Mesendoderm (in vitro differentiated cells): ENCODE results near the gene MT1X.

Experiments used
- DNase-seq: peaks from one replicate; pipeline ENCODE4 v3.0.0; 2013
- H2AK5ac ChIP-seq: 2 replicates; pipeline ENCODE4 v1.6.1; 2013; ENCODE audit warnings: low read length, inconsistent platforms
- H2BK120ac ChIP-seq: 2 replicates; pipeline ENCODE4 v1.6.1; 2013; ENCODE audit warnings: low read depth, mild to moderate bottlenecking, low read length, moderate library complexity, mixed read lengths
- H2BK15ac ChIP-seq: replicated peaks from 2 replicates; pipeline ENCODE4 v1.6.1; 2013; ENCODE audit warnings: low read depth, mild to moderate bottlenecking, moderate library complexity
- H2BK5ac ChIP-seq: 2 replicates; pipeline ENCODE4 v1.6.1; 2013; ENCODE audit warnings: low read length, inconsistent platforms
- H3K18ac ChIP-seq: 2 replicates; pipeline ENCODE4 v1.6.1; 2013; ENCODE audit warnings: mild to moderate bottlenecking, low read length, mixed read lengths
- H3K23ac ChIP-seq: one replicate; pipeline ENCODE4 v1.6.1; 2013; ENCODE audit warnings: low read length
- H3K27ac ChIP-seq: 2 replicates; pipeline ENCODE4 v1.5.1; 2013; ENCODE audit warnings: low read depth, mild to moderate bottlenecking, inconsistent platforms, low read length, moderate library complexity
- H3K27me3 ChIP-seq: 2 replicates; pipeline ENCODE4 v1.6.1; 2013; ENCODE audit warnings: low read length, control low read depth, mild to moderate bottlenecking, inconsistent platforms; ENCODE audit not compliant: insufficient read depth, poor library complexity
- H3K36me3 ChIP-seq: 2 replicates; pipeline ENCODE4 v1.6.1; 2013; ENCODE audit warnings: low read length, inconsistent platforms; ENCODE audit not compliant: control insufficient read depth, insufficient read depth
- H3K4ac ChIP-seq: one replicate; pipeline ENCODE4 v1.6.1; 2013; ENCODE audit warnings: low read depth, mild to moderate bottlenecking, low read length, moderate library complexity
- H3K4me1 ChIP-seq: 2 replicates; pipeline ENCODE4 v1.6.1; 2013; ENCODE audit warnings: low read depth, low read length, inconsistent platforms; ENCODE audit not compliant: control insufficient read depth
- H3K4me2 ChIP-seq: 2 replicates; pipeline ENCODE4 v1.6.1; 2013; ENCODE audit warnings: low read length
- H3K4me3 ChIP-seq: 2 replicates; pipeline ENCODE4 v1.5.1; 2013; ENCODE audit warnings: mild to moderate bottlenecking, low read length
- H3K56ac ChIP-seq: one replicate; pipeline ENCODE4 v1.6.1; 2013; ENCODE audit warnings: low read length
- H3K79me1 ChIP-seq: 2 replicates; pipeline ENCODE4 v1.6.1; 2013; ENCODE audit warnings: low read length, inconsistent platforms
- H3K79me2 ChIP-seq: 2 replicates; pipeline ENCODE4 v1.6.1; 2013; ENCODE audit warnings: mild to moderate bottlenecking, low read length; ENCODE audit not compliant: control insufficient read depth, insufficient read depth
- H3K9ac ChIP-seq: 2 replicates; pipeline ENCODE4 v1.6.1; 2013; ENCODE audit warnings: low read length, inconsistent platforms
- H4K5ac ChIP-seq: one replicate; pipeline ENCODE4 v1.6.1; 2013; ENCODE audit warnings: low read length
- H4K8ac ChIP-seq: one replicate; pipeline ENCODE4 v1.6.1; 2013; ENCODE audit warnings: low read depth, mild to moderate bottlenecking, control low read depth, low read length, moderate library complexity
- WGBS: extraction: QIAGEN DNeasy Blood & Tissue Kit; methylation state at CpG from one replicate; pipeline ENCODE4 v1.1.7; 2013; ENCODE audit warnings: low lambda C conversion rate, missing lambda C conversion rate; ENCODE audit not compliant: insufficient coverage; ENCODE audit errors: extremely low coverage; 5-methylcytosine and 5-hydroxymethylcytosine counted together

The MT1X gene

GRCh38 chr16:56691885-56692284 lies 9.6 kb downstream of the MT1X start:
- H3K4ac ChIP-seq = no peak overlapping the region
- no peaks in the 10 kb centered on the region for H3K79me1 ChIP-seq

DNA sequence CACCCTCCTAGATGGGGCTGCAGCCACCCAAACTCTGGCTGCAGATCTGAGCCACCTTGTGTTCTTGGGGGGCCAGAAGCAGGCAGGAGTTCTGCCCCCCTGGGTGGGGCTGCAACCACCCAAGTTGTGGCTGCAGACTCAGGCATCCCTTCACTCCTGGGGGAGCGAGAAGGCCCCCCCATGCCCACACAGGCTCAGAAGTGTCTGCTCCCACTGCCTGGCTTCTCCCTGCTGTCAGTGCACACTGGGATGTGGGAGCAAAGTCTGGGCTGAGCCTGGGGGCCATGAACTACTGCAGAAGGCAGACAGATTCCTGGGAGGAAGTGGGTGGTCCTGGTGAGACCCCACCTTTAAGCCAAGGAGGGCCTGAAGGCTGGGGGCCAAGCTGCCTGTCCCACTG lies 13.0 kb downstream of the MT1X start:
- Histone ChIP-seq H3K27me3 (no peaks in the 10 kb centered on the region), H3K36me3 (no peaks in the 10 kb centered on the region), H2AK5ac (no peak overlapping the region), H3K79me2 (no peaks in the 10 kb centered on the region), H3K9ac (no peak overlapping the region), H3K4me1 (no peaks in the 10 kb centered on the region), H3K4me3 (no peak overlapping the region), H2BK15ac (no peak overlapping the region), H3K56ac (no peak overlapping the region), H3K23ac (no peak overlapping the region), H2BK120ac (no peak overlapping the region), H3K79me1 (no peaks in the 10 kb centered on the region), H3K18ac (no peak overlapping the region), H3K4me2 (no peak overlapping the region), H4K8ac (no peak overlapping the region), H3K27ac (no peak overlapping the region), H3K4ac (no peak overlapping the region), H4K5ac (no peak overlapping the region), H2BK5ac (no peak overlapping the region)
- no peak for DNase-seq
- no CpG with 5 or more reads among the region's 1 CpG for WGBS

More at GRCh38 chr16:56691885-56692284, 9.6 kb downstream of the MT1X start:
- Histone ChIP-seq H3K4me3 (no peak overlapping the region), H3K79me2 (no peaks in the 10 kb centered on the region), H3K18ac (no peak overlapping the region), H3K27ac (no peak overlapping the region), H3K23ac (no peak overlapping the region), H3K36me3 (no peaks in the 10 kb centered on the region), H2BK5ac (no peak overlapping the region), H3K56ac (no peak overlapping the region), H2BK120ac (no peak overlapping the region), H4K5ac (no peak overlapping the region), H3K27me3 (no peaks in the 10 kb centered on the region), H3K4me2 (no peak overlapping the region), H3K4me1 (no peaks in the 10 kb centered on the region), H2AK5ac (no peak overlapping the region), H4K8ac (no peak overlapping the region), H2BK15ac (no peak overlapping the region), H3K9ac (no peak overlapping the region)
- peak; percentile 87 for DNase-seq
- no CpG with 5 or more reads among the region's 4 CpGs for WGBS

DNA sequence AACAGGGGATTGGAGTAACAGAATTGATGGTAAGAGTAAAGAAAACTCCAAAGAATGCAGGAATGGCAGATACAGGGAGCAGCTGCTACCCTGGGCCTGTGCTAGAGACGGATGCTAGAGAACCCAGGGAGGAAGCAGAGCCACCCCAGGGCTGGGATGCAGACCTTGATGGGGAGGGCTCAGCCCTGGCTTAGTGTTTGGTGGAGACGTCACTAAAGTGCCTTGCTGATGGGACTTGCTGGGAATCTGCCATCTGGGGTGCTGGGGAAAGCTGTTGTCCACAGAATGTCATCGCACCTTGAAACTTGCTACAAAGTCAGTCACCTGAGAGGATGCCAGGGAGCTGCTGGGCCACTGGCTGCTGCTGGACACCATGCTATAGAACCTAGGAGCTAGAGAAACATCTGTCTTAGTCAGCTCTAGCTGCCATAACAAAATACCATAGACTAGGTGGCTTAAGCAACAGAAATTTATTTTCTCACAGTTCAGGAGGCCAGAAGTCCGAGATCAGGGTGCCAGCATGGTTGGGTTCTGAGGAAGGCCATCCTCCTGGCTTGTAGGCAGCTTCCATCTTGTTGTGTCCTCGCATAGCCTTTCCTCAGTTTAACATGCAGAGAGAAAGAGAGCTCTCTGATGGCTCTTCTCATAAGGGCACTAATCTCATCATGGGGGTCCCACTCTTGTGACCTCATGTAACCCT lies 15.3 kb downstream of the MT1X start:
- WGBS = no CpG with 5 or more reads among the region's 5 CpGs
- H3K23ac ChIP-seq = no peak overlapping the region
- no peaks in the 10 kb centered on the region for H3K4me1 ChIP-seq
- H3K18ac ChIP-seq = no peak overlapping the region
- no peak for DNase-seq
- no peak overlapping the region for H3K27ac ChIP-seq
- no peak overlapping the region for H2AK5ac ChIP-seq
- H4K5ac ChIP-seq = no peak overlapping the region
- no peak overlapping the region for H3K9ac ChIP-seq
- no peak overlapping the region for H3K4me3 ChIP-seq
- H3K27me3 ChIP-seq = no peaks in the 10 kb centered on the region
- no peak overlapping the region for H4K8ac ChIP-seq
- no peak overlapping the region for H2BK15ac ChIP-seq
- H2BK5ac ChIP-seq = no peak overlapping the region
- no peak overlapping the region for H3K56ac ChIP-seq
- H2BK120ac ChIP-seq = no peak overlapping the region
- H3K36me3 ChIP-seq = no peaks in the 10 kb centered on the region
- H3K79me1 ChIP-seq = no peaks in the 10 kb centered on the region
- H3K79me2 ChIP-seq = no peaks in the 10 kb centered on the region
- no peak overlapping the region for H3K4ac ChIP-seq
- no peak overlapping the region for H3K4me2 ChIP-seq

GRCh38 chr16:56700195-56700594 lies 17.9 kb downstream of the MT1X start:
- Histone ChIP-seq H4K5ac (no peak overlapping the region), H3K36me3 (no peaks in the 10 kb centered on the region), H3K4me3 (no peak overlapping the region), H3K9ac (no peak overlapping the region), H2BK15ac (no peak overlapping the region), H4K8ac (no peak overlapping the region), H2BK5ac (no peak overlapping the region), H3K27me3 (no peaks in the 10 kb centered on the region), H3K79me1 (no peaks in the 10 kb centered on the region), H3K56ac (no peak overlapping the region), H3K4me2 (no peak overlapping the region), H2AK5ac (no peak overlapping the region), H3K79me2 (no peaks in the 10 kb centered on the region), H3K18ac (no peak overlapping the region), H3K23ac (no peak overlapping the region), H3K4ac (no peak overlapping the region), H3K27ac (no peak overlapping the region), H2BK120ac (no peak overlapping the region), H3K4me1 (no peaks in the 10 kb centered on the region)
- no CpG with 5 or more reads among the region's 1 CpG for WGBS
- no peak for DNase-seq

DNA sequence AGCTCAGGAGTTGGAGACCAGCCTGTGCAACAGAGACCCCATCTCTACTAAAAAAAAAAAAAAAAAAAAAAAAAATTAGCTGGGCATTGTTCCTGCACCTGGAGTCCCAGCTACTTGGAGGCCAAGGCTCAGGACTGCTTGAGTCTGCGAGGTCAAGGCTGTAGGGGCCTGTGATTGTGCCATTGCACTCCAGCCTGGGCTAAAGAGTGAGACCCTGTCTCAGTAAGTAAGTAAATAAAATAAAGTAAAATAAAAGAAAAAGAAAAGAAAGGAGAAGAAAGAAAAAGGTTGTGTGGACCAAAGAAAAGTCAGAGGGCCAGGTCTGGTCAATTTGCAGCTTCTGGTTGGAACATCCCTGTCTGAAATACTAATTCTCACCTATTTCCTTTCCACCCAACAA lies 18.4 kb downstream of the MT1X start:
- no peaks in the 10 kb centered on the region for H3K4me1 ChIP-seq
- no peak overlapping the region for H3K56ac ChIP-seq
- H3K79me2 ChIP-seq = no peaks in the 10 kb centered on the region
- H4K8ac ChIP-seq = no peak overlapping the region
- H3K23ac ChIP-seq = no peak overlapping the region
- H2BK5ac ChIP-seq = no peak overlapping the region
- H3K36me3 ChIP-seq = no peaks in the 10 kb centered on the region
- DNase-seq = no peak
- WGBS = no CpG with 5 or more reads among the region's 1 CpG
- no peak overlapping the region for H2AK5ac ChIP-seq
- no peak overlapping the region for H3K18ac ChIP-seq
- no peaks in the 10 kb centered on the region for H3K79me1 ChIP-seq
- H4K5ac ChIP-seq = no peak overlapping the region
- no peak overlapping the region for H3K4ac ChIP-seq
- H2BK120ac ChIP-seq = no peak overlapping the region
- H3K27ac ChIP-seq = no peak overlapping the region
- no peak overlapping the region for H3K4me2 ChIP-seq
- no peak overlapping the region for H2BK15ac ChIP-seq
- H3K27me3 ChIP-seq = no peaks in the 10 kb centered on the region
- no peak overlapping the region for H3K9ac ChIP-seq
- no peak overlapping the region for H3K4me3 ChIP-seq

GRCh38 chr16:56701534-56701933 lies 19.3 kb downstream of the MT1X start:
- no peak overlapping the region for H3K18ac ChIP-seq

More at GRCh38 chr16:56701534-56701933, 19.3 kb downstream of the MT1X start:
- no peak overlapping the region for H3K23ac ChIP-seq
- H3K4me2 ChIP-seq = no peak overlapping the region
- H3K56ac ChIP-seq = no peak overlapping the region
- no peak overlapping the region for H3K4ac ChIP-seq
- no peaks in the 10 kb centered on the region for H3K36me3 ChIP-seq
- no peak overlapping the region for H2BK5ac ChIP-seq
- no peaks in the 10 kb centered on the region for H3K27me3 ChIP-seq
- H4K8ac ChIP-seq = no peak overlapping the region
- no peak overlapping the region for H2BK15ac ChIP-seq
- no peak overlapping the region for H3K9ac ChIP-seq
- H3K27ac ChIP-seq = no peak overlapping the region
- WGBS = no CpG with 5 or more reads among the region's 7 CpGs
- H3K79me1 ChIP-seq = no peaks in the 10 kb centered on the region
- H3K4me1 ChIP-seq = no peaks in the 10 kb centered on the region
- DNase-seq = no peak
- H4K5ac ChIP-seq = no peak overlapping the region
- H3K4me3 ChIP-seq = no peak overlapping the region
- H2BK120ac ChIP-seq = no peak overlapping the region
- H3K79me2 ChIP-seq = no peaks in the 10 kb centered on the region
- no peak overlapping the region for H2AK5ac ChIP-seq
